H54 (cell line): Measurements from ENCODE around the gene TCP1.

Experiments used
- DNase-seq: peaks from one replicate; pipeline ENCODE4 v3.0.0; 2011; ENCODE audit warnings: low spot score, mixed read lengths; ENCODE audit not compliant: insufficient read length
- FAIRE-seq: peaks from 3 replicates; lab custom pipeline; 2011; peaks lifted over from hg19 to GRCh38; lab: Jason Lieb, UNC
- POLR2A ChIP-seq: IDR thresholded peaks from 2 replicates; pipeline ENCODE4 v1.6.1; 2011; ENCODE audit warnings: low read depth, mild to moderate bottlenecking, low read length

Gene TCP1

DNA sequence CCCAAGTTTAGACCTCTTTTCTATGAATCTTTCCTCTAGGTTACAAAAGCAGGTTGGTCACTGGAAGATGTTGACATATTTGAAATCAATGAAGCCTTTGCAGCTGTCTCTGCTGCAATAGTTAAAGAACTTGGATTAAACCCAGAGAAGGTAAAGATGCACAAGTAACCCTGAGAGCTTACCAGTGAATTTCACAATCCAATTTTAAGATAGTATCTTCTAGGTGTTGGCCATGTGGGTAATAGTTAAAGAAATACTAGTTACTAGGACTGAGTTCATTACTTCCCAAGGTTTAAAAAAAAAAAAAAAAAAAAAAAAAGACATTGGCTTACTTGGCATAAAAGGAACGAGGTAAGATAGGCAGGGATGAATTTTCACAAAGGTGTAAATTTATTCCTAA lies 11.3 kb downstream of the TCP1 start:
- no peak for DNase-seq
- TF ChIP-seq POLR2A: no peak
- FAIRE-seq: no peak

DNA sequence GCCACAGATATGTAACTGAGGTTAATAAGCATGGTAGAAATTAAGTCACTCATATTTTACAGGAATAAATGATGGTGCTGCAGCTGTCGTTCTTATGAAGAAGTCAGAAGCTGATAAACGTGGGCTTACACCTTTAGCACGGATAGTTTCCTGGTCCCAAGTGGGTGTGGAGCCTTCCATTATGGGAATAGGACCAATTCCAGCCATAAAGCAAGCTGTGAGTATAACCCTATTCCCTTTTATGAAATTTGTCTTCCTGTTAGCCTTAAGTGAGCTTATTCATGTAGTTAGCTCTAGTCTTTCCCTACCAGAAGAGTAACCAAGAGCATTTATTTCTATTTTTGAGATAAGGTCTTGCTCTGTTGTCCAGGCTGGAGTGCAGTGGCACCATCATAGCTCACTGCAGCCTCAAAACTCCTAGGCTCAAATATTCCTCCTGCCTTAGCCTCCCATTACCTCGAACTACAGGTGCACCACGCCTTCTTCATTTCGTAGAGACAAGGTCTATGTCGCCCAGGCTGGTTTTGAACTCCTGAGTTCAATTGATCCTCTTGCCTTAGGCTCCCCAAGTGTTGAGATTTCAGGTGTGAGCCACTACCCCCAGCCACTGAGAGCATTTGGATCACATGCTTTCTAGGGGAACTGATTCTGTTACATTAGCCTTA lies 12.0 kb downstream of the TCP1 start:
- FAIRE-seq (no peak), DNase-seq (no peak)
- no peak for TF ChIP-seq POLR2A

GRCh38 chr6:159772196-159772595 lies 17.2 kb downstream of the TCP1 start:
- DNase-seq (no peak), FAIRE-seq (no peak)

DNA sequence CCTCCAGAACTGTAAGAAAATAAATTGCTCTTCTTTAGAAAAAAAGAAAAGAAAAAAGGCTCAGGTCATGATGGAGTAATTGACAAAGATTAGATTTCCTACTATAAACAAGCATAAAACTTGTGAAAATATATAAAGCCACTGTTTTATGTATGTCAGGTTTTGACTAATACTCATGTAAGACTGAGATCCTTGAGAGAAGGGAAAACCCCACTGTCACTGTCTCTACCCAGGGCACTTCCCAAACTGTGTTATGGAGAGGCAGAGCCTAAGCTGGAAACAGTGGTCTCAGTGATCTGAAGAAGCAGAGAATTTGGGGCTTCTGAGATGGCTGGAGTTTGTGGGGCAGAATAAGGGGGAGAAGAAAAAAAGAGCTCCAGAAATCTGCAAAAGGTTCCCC lies 19.9 kb downstream of the TCP1 start:
- TF ChIP-seq POLR2A: no peak
- DNase-seq: no peak
- FAIRE-seq: no peak

More at GRCh38 chr6:159772196-159772595, 17.2 kb downstream of the TCP1 start:
- TF ChIP-seq POLR2A: no peak

GRCh38 chr6:159766906-159767305 lies 22.5 kb downstream of the TCP1 start:
- TF ChIP-seq POLR2A: no peak
- DNase-seq (no peak), FAIRE-seq (no peak)

- FAIRE-seq: no peak
- no peak for DNase-seq
Measured at GRCh38 chr6:159762681-159763293, 26.6 kb downstream of the TCP1 start.

GRCh38 chr6:159761873-159762680 lies 27.3 kb downstream of the TCP1 start, which contains the start of gene ACAT2:
Gene ACAT2, plus strand, starts transcription at chr6:159762045. Its CDS starts 43 bp downstream, at chr6:159762088.
- DNase-seq: peak; percentile 81
- peak; percentile 74 for TF ChIP-seq POLR2A
- no peak for FAIRE-seq

More at GRCh38 chr6:159762681-159763293, 26.6 kb downstream of the TCP1 start:
- TF ChIP-seq POLR2A: no peak

DNA sequence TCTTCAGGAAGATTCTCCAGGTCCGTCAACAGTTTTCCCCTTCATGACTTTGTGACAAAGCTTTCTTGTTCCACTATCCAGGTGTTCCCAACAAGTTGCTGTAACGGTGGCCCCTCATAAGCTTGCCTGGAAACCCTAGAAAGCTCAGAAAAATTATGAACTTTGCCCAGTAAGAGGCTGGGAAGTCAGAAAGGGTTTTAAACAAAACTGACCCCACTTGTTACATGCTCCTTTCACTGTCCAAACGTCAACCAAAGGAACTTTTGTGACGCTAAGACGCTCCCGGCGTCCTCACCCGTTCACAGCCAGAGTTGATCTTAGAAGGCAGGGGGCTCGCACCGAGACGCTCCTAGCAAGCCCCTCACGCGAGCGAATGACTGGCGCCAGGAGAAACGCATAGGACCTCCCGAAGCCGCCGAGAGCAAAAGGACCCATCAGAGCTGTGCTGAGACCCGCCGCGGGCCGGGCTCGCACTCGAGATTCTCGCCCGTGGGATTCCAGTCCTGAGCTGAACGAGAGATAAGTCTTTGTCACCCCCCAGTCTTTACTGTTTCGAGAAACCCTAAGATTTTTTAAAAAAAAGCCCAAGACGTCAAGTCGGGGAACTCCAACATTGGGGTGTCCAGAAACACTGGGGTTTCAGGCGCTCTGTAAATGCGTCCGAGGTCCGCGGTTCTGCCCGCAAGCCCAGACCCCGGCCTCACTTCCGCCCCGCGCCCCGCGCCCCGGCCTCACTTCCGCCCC lies 28.1 kb downstream of the TCP1 start:
- no peak for DNase-seq

DNA sequence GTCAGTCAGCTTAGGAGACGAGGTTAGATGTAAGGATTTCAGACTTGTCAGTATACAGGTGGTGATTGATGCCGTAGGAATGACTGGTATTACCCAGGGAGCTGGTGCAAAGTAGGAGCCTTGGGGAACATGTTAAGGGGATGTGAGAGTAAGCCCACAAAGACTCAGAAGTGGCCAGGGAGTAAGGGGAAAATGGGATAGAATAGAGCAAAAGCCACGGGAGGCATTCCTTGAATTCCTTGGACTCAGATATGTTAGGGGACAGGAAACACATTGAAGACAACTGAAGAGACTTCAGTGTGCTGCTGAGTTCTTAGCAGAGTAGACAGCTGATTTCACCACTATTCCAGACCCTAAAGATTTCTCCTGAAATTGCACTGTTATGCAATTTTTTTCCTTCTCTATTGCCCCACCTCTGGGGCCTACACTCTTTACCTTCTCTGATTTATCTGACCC lies 28.8 kb downstream of the TCP1 start:
- DNase-seq (peak; percentile 19), FAIRE-seq (no peak)
- TF ChIP-seq POLR2A: no peak

More for the DNA sequence above, 28.1 kb downstream of the TCP1 start:
- no peak for FAIRE-seq
- no peak for TF ChIP-seq POLR2A

GRCh38 chr6:159759645-159760044 lies 29.8 kb downstream of the TCP1 start:
- DNase-seq: no peak
- FAIRE-seq: no peak
- TF ChIP-seq POLR2A: no peak

DNA sequence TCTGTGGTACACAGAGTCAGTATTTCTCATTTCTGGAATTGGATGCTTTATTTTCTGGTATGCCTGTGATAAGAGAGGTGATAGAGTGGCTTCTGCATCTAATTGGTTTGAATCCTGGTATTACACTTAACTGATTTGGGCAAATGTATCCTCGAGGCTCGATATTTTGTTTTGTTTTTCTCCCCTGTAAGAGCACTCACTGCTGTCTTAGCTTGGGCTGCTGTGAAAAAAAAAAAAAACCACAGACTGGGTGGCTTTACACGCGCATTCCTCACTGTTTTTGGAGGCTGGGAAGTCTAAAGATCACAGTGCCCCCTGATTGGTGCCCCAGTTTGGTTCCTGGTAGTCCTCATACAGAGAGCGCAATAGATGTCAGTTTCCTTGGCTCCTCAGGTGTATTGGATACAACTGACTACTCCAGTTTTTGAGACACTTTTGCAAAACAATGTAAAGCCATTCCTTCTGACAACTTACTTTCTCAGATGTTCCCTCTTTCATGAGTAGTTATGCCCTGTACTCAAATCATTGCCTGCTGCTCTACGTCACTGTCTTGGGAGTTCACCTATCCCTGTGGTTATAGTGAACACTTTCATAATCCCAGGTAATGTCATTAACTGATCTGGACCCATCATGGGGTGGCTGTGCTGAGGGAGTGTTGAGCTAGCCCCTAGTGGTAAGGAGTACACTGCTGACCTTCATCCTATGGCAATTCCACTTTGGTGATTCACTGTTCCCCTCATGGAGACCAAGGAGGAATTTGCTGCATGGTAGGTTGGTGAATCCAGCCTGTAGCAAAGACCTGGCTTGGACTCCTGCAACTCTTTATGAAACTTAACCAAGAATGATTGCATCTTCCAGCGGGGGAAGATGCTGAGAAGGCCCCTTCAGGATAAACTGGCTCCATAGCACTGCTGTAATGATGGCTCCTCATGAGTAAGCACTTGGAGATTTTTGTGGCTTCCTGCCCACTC lies 31.1 kb downstream of the TCP1 start:
- DNase-seq (peak; percentile 29), FAIRE-seq (no peak)
- TF ChIP-seq POLR2A: no peak

- FAIRE-seq (no peak), DNase-seq (no peak)
- no peak for TF ChIP-seq POLR2A
Measured at GRCh38 chr6:159756508-159756907, 32.9 kb downstream of the TCP1 start.
